ENCODE measurements around the gene SPRED1. TPM values are rescaled to one million over a fixed set of nuclear protein-coding genes. Genes with fewer than 3 reads are reported as not detected.

Gene SPRED1
- polyA plus RNA-seq, 1 donor from 2014 or later = 0.14 TPM

DNA sequence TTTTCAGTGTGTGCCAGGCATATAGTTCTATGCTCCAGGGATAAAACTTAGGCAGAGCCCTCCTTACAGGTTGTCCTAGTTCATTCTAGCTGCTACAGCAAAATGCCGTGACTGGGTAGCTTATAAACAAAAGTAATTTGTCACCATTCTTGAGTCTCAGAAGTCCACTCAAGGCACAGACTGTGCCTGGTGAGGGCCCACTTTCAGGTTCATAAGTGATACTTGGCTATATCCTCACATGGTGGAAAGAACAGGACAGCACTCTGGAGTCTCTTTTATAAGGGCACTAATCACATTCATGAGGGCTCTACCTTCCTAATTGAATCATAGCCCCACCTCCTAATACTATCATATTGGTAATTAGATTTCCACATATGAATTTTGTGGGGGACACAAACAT lies 80.1 kb downstream of the SPRED1 start:
- no peaks in the 10 kb centered on the region for H3K36me3 Mint-ChIP-seq
- no peaks in the 10 kb centered on the region for H3K27me3 Mint-ChIP-seq
- no peaks in the 10 kb centered on the region for H3K9me3 Mint-ChIP-seq
- H3K27ac Mint-ChIP-seq = no peak overlapping the region
- no peaks in the 10 kb centered on the region for H3K4me1 Mint-ChIP-seq
- H3K4me3 Mint-ChIP-seq = no peak overlapping the region

DNA sequence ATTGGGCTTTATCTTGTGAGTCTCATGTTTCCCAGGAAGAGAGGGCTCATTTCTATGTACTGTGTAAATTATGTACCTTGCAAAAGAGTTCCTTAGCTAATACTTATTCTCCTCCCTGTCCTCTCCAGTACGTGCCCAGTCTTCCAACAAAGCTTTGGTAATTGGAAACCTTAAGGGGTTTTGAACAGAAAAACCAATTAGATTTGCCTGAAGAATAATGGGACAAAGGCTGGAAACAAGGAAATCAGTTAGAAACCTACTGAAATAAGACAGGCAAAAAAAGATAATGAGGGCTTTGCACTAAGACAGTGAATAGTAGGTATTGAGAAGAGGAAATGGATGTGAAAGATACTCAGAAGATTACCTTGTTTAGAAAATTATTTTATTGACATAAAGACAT lies 82.5 kb downstream of the SPRED1 start:
- Mint-ChIP-seq H3K4me1 (no peaks in the 10 kb centered on the region), H3K9me3 (no peaks in the 10 kb centered on the region), H3K27ac (no peak overlapping the region), H3K4me3 (no peak overlapping the region), H3K27me3 (no peaks in the 10 kb centered on the region), H3K36me3 (no peaks in the 10 kb centered on the region)

DNA sequence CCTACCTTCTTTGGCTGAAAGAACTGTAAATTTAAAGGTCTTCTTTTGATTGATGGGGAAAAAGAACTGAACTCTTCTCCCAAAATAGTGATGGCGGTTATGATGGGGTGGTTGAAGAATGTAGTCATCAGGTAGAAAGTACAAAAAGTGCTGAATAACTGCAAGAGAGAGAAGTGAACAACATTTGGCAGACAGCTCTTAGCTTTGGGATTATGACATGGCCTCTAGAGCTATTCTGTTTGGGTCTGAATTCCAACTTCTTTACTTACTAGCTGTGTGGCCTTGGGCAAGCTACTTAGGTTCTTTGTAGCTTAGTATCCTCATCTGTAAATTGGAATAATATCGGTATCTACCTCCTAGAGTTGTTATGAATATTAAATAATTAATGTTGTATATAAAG lies 91.7 kb downstream of the SPRED1 start:
- Mint-ChIP-seq H3K9me3 (no peaks in the 10 kb centered on the region), H3K4me3 (no peak overlapping the region), H3K4me1 (no peaks in the 10 kb centered on the region), H3K27ac (no peak overlapping the region), H3K27me3 (no peaks in the 10 kb centered on the region), H3K36me3 (no peaks in the 10 kb centered on the region)

DNA sequence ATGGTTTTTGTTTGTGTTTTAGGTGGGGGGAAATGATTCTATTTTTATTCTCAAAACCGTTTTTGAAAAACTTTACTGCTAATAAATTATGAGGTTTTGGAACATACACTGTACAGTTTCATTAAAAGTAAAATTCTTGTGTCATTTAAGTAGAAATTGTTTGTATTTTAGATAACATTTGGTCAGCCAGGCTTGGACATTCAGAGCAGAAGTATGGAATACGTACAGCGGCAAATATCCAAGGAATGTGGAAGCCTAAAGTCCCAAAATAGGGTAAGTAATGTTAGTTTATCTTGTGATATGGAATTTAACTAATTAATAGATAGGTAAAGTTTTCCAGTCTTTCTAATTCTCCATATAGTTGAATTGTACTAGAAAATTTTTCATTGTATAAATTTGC lies 96.6 kb downstream of the SPRED1 start:
- Mint-ChIP-seq H3K36me3 (no peaks in the 10 kb centered on the region), H3K27me3 (no peaks in the 10 kb centered on the region), H3K27ac (no peak overlapping the region), H3K9me3 (no peaks in the 10 kb centered on the region), H3K4me3 (no peak overlapping the region), H3K4me1 (no peaks in the 10 kb centered on the region)

DNA sequence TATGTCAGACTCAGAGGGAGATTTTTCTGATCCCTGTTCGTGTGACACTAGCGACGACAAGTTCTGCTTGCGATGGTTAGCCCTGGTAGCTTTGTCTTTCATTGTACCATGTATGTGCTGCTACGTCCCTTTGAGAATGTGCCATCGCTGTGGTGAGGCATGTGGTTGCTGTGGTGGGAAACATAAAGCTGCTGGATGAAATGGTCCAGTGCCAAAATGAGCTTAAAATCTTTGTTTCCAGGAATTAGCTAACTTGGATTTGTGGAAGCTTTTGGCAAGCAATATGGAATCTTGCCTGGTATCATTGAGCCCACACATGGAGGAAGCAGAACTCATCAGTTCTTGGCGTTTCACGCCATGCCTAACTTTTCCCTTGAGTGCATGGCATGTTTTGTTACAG lies 98.8 kb downstream of the SPRED1 start:
- Mint-ChIP-seq H3K4me1 (no peaks in the 10 kb centered on the region), H3K9me3 (no peaks in the 10 kb centered on the region), H3K4me3 (no peak overlapping the region), H3K27ac (no peak overlapping the region), H3K27me3 (no peaks in the 10 kb centered on the region), H3K36me3 (no peaks in the 10 kb centered on the region)

DNA sequence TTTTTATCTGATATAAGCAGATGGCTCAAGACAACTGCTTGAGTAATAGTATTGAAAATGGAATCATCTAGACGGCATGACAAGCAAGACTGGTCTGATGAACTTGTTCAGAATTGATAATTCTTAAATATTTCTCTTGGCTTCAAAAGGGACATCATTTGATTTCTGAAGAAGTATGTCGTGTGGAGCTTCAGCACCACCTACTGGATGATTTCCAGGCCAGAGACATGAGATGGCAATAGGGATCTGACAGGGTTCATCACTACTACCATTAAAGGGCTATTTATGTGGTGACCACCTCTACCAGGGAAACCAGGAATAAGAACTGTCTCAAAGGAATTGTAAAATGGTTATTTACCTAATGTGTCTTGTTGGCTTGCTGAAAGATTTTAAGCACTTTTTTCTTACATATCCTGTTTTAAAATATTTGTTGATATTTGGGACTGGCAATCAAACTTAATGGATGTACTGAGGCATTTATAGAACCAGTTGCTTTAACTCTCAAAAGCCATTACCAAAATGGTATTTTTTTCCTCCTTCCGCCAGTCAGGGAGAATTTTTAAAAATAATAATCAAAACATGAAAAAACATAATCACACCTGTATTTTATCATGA lies 101.8 kb downstream of the SPRED1 start:
- H3K4me3 Mint-ChIP-seq = no peak overlapping the region
- no peaks in the 10 kb centered on the region for H3K27me3 Mint-ChIP-seq
- no peaks in the 10 kb centered on the region for H3K9me3 Mint-ChIP-seq
- H3K4me1 Mint-ChIP-seq = no peaks in the 10 kb centered on the region
- no peaks in the 10 kb centered on the region for H3K36me3 Mint-ChIP-seq
- H3K27ac Mint-ChIP-seq = no peak overlapping the region

DNA sequence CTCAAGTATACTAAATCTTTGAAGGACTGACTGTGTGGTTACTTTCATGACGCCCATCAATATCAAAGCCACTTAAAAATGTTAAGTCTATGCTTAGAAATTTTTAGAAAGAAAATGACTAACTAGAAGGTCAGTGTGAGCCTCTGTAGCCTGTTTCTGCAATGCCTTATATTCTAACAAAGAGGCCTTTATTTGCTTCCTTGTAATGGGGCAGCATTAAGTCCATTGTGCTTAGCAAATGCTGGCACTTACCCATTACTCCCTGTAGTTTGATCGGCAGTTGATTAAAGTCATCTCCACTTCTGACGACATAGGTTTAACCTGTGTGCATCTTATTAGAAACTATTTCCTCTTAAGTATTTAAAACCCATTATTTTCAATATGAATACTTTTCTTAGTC lies 109.7 kb downstream of the SPRED1 start:
- Mint-ChIP-seq H3K4me1 (no peaks in the 10 kb centered on the region), H3K27me3 (peaks cover 7% of the 10 kb centered on the region), H3K27ac (no peak overlapping the region), H3K36me3 (no peaks in the 10 kb centered on the region), H3K9me3 (peaks cover 0 to 3% (median 0%) of the 10 kb centered on the region in 3 donors), H3K4me3 (no peak overlapping the region)

DNA sequence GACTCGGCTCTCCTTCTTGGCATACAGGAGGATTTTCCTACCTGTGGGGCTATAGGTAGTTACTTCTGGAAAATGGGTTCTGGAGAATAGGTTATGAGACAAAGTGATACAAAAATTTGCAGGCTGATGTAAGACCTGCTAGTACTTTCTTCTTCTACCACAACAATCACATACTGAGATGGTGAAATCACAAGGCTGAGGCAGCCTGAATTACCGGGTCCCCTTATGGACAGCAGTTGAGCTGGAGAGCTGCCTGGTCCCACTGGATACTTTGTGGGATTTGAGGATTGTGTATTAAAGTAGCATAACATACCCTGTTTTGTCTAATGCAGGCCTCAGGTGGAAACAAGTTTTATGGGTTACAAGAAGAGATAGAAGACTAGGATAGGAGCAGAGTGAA lies 114.8 kb downstream of the SPRED1 start:
- H3K27ac Mint-ChIP-seq = no peak overlapping the region
- peaks cover 0 to 3% (median 0%) of the 10 kb centered on the region in 3 donors for H3K9me3 Mint-ChIP-seq
- H3K27me3 Mint-ChIP-seq = peaks cover 7% of the 10 kb centered on the region
- no peaks in the 10 kb centered on the region for H3K4me1 Mint-ChIP-seq
- H3K4me3 Mint-ChIP-seq = no peak overlapping the region
- H3K36me3 Mint-ChIP-seq = no peaks in the 10 kb centered on the region

DNA sequence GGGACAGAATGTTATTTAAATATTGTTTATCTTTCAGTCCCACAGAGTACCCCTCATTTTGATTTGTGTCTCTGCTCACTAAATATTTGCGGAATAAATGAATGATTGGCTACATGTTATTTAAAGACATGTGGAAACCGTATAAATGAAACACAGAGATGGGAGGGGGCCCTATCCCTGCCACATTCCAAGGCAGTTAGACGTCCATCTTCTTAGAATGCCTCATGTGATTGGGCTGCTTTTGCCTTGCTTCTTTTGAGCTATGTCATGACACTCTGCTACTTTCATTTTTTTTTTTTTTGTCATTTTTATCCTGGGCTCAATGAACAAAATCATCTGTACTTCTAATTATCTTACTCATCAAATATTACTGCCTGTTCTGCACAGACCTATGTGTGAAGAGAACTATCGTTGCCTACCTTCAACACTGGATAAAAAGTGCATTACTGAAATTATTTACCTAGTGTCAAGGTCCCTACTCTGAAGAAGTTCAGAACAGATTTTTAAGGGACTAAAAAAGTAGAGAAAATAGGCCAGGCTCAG lies 117.4 kb downstream of the SPRED1 start:
- Mint-ChIP-seq H3K4me3 (no peak overlapping the region), H3K36me3 (no peaks in the 10 kb centered on the region), H3K27ac (no peak overlapping the region), H3K4me1 (no peaks in the 10 kb centered on the region), H3K9me3 (no peaks in the 10 kb centered on the region), H3K27me3 (peaks cover 7% of the 10 kb centered on the region)

DNA sequence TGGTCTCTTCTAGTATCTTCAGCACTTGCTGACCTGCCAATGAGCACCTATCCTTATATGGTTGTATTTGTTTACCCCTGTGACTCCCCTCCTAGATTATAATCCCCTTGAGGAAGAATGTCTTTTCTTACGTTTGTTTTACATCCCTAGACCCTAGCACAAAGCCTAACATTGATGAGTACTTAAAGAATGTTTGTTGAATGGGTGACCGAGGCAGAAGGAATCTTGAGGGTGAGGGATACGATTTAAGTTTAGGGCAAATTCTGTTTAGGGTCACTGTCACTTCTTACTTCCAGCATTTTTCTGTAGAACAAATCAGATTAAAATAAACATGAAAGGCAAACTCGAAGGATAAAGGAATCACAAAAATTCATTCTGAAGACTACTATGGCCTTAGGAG lies 120.4 kb downstream of the SPRED1 start:
- H3K9me3 Mint-ChIP-seq = no peaks in the 10 kb centered on the region
- no peaks in the 10 kb centered on the region for H3K4me1 Mint-ChIP-seq
- no peak overlapping the region for H3K4me3 Mint-ChIP-seq
- H3K36me3 Mint-ChIP-seq = no peaks in the 10 kb centered on the region
- peaks cover 4% of the 10 kb centered on the region for H3K27me3 Mint-ChIP-seq
- no peak overlapping the region for H3K27ac Mint-ChIP-seq

DNA sequence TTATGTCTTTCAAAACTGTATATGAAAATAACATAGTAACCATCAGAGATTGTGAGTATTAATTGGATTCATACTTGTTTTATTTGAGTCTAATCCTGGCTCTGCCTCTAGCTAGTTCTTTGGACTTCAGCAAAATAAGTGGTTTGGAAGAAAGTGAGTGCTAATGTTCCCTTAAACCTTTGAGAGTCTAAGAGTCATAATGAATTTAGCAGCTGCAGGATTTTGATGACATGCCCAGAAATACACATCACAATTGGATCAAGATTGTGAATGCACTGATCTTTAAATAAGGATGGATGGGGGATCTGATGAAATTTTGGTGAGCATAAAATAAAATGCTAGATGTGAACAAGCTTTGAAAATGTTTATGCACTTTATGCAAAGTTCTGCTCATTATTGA lies 121.4 kb downstream of the SPRED1 start:
- Mint-ChIP-seq H3K4me1 (no peaks in the 10 kb centered on the region), H3K9me3 (no peaks in the 10 kb centered on the region), H3K27ac (no peak overlapping the region), H3K27me3 (peaks cover 7% of the 10 kb centered on the region), H3K36me3 (no peaks in the 10 kb centered on the region), H3K4me3 (no peak overlapping the region)

DNA sequence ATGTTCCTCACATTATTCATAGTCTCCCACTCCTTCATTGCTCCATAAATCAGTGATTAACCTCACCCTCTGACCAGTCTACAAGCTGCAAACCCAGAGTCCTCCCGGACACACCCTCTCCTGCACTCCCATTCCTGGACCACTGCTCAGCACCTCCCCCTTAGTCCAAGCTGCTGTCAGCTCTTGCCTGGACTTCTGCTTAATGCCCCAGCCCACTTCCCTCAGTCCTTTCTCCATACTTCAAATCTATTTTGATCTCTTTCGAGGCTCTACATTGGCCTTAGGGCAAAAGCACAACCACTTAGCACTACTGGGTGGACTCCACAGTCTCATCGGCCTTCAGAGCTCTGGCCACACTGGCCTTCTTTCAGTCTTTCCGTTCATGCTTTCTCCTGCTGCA lies 121.9 kb downstream of the SPRED1 start:
- Mint-ChIP-seq H3K36me3 (no peaks in the 10 kb centered on the region), H3K4me3 (no peak overlapping the region), H3K27me3 (peaks cover 11% of the 10 kb centered on the region), H3K9me3 (no peaks in the 10 kb centered on the region), H3K4me1 (no peaks in the 10 kb centered on the region), H3K27ac (no peak overlapping the region)

DNA sequence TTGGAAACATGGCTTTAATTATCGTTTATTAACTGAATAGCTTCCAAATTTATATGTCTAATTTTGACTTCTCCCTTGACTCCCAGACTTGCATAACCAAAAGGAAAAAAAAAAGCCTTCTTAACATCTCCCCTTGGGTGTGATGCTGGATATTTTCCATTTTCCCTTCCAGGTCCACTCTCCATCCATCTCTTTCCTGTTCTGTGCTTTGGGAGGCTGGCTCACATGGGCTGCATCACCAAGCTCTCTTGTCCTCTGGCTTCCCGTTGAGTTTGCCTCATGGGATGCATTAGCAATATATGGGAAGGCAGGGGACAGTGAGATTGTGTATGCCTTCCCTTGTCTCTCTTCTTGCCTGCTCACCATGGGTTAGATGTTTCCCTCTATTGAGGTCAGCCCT lies 123.4 kb downstream of the SPRED1 start:
- peaks cover 13% of the 10 kb centered on the region for H3K27me3 Mint-ChIP-seq
- H3K4me1 Mint-ChIP-seq = no peaks in the 10 kb centered on the region
- H3K9me3 Mint-ChIP-seq = no peaks in the 10 kb centered on the region
- H3K36me3 Mint-ChIP-seq = no peaks in the 10 kb centered on the region
- no peak overlapping the region for H3K27ac Mint-ChIP-seq
- H3K4me3 Mint-ChIP-seq = no peak overlapping the region

DNA sequence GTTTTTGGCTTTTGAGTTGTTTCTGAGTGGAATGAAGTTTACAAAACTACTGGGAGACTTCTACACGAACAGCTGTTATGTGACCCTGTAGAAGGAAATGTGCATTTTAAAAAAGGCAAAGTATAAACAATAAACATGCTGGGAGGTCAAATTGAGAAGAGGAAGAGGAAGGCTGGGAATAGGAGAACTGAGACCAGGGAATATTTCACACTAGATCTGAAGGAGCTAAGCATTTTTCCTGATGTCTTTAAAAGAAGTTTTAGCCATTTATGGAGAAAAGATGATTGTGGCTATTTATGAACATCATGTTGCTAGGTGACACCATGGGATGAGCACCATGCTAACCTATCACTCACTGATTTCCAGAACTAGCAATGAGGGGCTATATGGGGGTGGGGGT lies 125.0 kb downstream of the SPRED1 start:
- H3K9me3 Mint-ChIP-seq = no peaks in the 10 kb centered on the region
- no peak overlapping the region for H3K27ac Mint-ChIP-seq
- H3K36me3 Mint-ChIP-seq = no peaks in the 10 kb centered on the region
- H3K4me3 Mint-ChIP-seq = no peak overlapping the region
- peaks cover 13% of the 10 kb centered on the region for H3K27me3 Mint-ChIP-seq
- no peaks in the 10 kb centered on the region for H3K4me1 Mint-ChIP-seq

DNA sequence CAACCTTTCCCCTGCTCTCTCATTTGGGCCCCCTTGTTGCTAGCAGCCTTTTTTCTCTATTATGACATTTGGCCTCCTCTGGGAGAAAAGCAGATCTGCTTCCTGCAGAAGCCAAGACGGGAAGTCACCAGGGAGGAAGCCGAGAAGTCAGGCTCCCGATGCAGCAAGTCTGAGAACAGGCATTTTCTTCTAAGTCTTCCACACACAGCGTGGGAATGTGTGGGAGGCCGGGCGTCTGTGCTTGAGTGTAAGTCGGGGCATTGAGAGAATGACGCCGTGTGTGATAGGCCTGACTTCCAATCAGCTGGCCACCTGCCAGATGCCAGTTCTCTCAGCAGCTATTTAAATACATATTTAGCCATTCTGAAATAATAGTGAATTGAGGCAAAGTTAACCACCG lies 125.5 kb downstream of the SPRED1 start:
- Mint-ChIP-seq H3K36me3 (no peaks in the 10 kb centered on the region), H3K4me1 (no peaks in the 10 kb centered on the region), H3K27ac (no peak overlapping the region), H3K4me3 (no peak overlapping the region), H3K9me3 (no peaks in the 10 kb centered on the region), H3K27me3 (peaks cover 13% of the 10 kb centered on the region)

DNA sequence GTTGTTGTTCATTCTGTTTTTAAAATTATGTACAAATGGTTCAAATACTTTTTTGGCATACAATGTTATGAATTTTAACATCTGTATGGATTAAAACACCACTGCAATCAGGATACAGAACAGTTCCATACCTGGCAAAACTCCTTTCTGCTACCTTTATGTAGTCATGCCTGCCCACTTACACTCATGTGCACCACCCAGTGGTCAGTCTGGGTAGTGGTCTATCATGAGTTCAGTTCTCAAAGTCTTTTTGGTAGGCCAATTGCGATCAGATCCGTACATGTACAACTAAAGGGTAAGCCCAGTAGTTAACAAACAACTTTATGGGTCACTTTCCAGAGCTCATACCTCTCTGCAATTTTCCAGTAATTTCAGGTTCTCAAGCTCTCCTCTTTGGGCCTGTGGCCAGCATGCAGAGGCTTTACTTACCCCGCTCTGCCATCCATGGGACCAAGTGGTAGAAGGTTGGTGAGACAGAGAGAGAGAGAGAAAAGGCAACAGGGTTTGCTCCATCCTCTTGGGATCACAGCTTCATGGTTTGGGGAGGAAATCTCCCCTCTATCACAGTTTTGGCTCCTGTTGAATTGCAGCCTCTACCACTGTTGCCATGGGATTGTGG lies 137.4 kb downstream of the SPRED1 start:
- peaks cover 4% of the 10 kb centered on the region for H3K27me3 Mint-ChIP-seq
- H3K27ac Mint-ChIP-seq = no peak overlapping the region
- H3K4me1 Mint-ChIP-seq = no peaks in the 10 kb centered on the region
- no peak overlapping the region for H3K4me3 Mint-ChIP-seq
- no peaks in the 10 kb centered on the region for H3K36me3 Mint-ChIP-seq
- H3K9me3 Mint-ChIP-seq = no peaks in the 10 kb centered on the region
